ENCODE measurements around the gene IVD.
"Not testable (repeated sequence)": the region's sequence is repeated elsewhere in the genome, so short reads cannot be mapped to it uniquely, and the experiment has no call there.

Gene IVD

DNA sequence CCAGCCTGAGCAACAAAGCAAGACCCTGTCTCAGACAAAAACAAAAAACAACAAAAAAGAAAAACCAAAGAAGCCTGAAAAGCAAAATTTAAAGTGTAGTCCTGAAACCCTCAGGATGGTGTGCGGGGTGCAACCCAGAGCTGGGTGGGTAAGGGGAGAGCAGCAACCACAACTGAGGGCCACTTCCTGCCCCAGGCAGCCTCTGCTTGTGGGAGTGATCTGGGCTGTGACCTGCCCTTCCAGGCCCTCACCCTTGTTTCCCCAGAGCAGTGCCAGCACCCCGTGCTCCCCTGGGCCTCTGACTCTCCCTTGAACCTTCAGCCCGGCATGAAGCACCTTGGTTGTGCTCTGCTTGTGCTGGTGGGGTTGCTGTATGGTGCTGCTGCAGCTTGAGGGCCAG lies 48.3 kb downstream of the IVD start:
- DNase-seq (ENCODE audit: extremely low read depth in 1 of 2, low read depth in 1 of 2), result not testable (repeated sequence)

DNA sequence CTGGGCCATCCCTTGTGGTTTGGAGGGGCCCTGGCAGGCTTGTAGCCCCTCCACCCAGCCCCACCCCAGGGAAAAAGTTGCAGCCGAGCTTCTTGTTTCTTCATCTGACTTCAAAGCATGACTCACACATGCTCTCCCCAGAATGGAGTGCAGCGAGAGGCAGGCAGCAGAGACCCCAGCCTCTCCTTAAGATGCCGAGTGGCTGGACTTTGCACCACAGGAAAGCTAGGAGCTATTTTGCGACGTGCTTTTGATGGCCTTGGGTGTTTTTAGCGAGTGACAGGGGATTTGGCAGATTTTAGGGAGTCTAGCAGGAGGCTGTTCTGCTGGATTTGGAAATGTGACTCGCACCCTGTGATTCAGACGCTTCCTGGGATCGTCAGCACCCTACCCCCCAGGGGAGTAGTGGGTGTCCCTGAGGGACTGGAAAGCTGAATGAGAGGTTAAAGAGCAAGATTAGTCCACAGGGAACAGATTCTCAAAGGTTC lies 49.4 kb downstream of the IVD start:
- DNase-seq (ENCODE audit: extremely low read depth in 1 of 2, low read depth in 1 of 2), result no peak

DNA sequence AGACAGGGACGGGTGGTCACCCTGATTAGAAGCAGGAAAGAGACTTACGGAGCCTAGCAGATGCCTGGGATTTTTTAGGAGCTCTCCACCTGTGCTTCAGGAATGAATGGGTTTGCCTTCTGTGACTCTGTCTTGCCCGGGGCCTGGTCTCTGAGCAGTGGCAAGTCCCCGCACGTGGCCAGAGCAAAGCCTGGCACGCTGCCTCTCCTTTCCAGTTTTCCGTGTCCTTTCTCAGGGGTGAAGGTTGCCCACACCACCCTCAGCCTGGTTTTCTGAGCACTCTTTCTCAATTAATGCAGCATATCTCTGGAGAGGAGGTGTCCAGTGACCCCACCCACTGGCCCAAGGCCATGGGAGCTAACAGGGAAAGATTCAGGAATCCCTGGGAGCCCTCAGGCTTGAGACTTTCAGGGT lies 50.7 kb downstream of the IVD start:
- DNase-seq (ENCODE audit: extremely low read depth in 1 of 2, low read depth in 1 of 2), result no peak

DNA sequence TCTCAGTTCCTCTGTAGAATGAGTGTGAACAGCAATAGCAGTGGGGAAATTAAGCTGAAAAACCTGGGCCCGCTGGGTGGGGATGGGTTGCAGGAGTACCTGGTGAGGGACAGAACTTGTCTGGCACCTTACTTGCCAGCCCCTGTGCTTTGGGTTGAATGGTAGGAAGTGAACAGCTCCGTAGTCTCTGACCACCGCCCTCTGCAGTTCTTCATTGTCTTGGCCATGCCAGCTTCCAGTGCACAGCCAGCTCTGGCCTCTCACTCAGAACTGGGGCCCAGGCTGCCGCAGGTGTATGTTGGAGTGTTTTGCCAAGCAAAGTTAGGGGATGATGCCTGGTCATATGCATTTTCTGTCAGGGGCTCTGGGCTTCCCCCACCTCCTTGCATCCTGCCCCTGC lies 51.1 kb downstream of the IVD start:
- no peak for DNase-seq (ENCODE audit: extremely low read depth in 1 of 2, low read depth in 1 of 2)

DNA sequence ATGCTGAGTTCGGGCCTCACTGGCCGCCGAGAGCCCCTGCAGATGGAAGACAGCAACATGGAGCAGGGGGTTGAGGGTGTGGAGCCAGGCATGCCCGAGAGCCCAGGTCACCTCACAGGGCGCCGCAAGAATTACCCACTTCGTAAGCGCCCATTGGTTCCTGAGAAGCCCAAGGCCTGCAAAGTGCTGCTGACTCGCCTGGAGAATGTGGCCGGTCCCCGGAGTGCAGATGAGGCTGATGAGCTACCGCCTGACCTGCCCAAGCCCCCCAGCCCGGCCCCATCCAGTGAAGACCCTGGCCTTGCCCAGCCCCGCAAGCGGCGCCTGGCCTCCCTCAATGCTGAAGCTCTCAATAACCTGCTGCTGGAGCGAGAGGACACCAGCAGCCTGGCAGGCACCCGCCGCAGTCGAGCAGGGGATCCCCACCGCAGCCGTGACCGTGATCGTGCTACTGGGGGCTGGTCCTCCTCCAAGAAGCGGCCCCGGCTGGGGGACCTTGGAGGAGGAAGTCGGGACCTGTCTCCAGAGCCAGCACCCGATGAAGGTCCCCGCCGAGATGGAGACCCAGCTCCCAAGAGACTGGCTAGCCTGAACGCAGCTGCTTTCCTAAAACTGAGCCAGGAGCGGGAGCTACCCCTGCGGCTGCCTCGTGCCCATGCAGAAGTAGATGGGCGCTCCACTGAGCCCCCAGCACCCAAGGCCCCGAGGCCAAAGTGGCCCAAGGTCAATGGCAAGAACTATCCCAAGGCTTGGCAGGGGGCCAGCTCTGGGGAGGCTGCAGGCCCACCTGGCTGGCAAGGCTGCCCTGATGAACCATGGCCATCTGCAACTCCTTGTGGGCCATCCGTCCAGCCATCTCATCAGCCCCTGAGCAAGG lies 53.1 kb downstream of the IVD start:
- no peak for DNase-seq (ENCODE audit: extremely low read depth in 1 of 2, low read depth in 1 of 2)

DNA sequence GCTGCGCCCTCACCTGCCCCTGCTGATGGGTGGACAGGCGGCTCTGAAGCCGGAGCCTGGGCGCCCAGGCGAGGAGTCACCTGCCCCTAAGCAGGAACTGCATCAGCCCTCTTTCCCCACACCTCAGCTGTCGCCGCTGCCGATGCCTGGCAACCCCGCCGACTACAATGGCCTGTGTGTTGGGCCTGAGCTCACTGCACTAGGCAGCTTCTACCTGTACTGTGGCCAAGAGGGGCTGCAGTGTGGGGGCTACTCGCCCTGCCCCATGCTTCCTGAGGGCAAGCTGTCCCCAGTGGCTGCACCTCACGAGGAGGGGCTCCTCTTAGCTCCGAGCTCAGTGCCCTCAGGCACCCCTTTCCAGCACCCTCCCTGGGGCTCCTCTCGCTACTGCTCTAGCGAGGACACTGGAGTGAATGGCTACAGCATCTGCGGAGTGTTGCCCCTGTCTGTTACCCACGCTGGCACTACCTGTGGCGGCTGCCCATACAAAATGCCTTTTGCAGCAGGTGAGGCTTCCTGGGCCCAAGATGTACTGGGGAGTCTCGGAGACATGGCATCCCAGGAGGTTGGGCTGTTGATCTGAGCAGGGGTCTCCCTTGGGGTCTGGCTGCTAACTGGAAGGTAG lies 53.9 kb downstream of the IVD start:
- no peak for DNase-seq (ENCODE audit: extremely low read depth in 1 of 2, low read depth in 1 of 2)

DNA sequence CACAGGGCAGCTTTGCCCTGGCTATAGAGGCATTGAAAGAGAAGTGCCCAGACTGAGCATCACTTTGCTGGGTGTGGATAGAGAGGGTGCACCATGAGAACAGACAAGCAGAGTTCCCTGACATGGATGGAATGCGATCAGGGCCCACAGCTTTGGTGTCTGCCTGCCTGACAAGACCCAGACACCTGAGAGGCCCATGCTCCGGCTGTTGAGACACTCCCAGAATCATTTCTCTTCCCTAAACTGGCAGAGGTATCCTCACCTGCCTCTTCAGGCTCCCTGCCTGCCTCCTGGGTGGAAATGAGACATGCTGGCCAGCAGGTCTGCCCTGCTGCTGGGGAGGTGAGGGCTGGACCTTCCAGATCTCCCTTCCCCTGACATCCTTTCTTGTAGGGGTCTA lies 54.8 kb downstream of the IVD start:
- DNase-seq (ENCODE audit: extremely low read depth in 1 of 2, low read depth in 1 of 2), result no peak

DNA sequence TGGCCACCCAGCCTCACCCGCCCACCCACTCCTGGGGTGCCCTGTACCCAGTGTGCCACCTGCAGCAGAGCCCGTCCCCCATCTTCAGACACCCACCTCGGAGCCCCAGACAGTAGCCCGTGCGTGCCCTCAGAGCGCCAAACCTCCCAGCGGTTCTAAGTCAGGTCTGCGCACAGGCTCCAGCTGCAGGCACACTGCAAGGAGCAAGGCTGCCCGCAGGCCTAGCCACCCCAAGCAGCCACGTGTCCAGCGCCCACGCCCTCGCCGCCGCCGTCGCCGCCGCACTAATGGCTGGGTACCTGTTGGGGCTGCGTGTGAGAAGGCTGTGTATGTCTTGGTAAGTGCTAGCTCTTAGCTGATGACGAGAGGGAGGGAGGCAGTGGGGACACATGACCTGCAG lies 56.4 kb downstream of the IVD start:
- no peak for DNase-seq (ENCODE audit: extremely low read depth in 1 of 2, low read depth in 1 of 2)

DNA sequence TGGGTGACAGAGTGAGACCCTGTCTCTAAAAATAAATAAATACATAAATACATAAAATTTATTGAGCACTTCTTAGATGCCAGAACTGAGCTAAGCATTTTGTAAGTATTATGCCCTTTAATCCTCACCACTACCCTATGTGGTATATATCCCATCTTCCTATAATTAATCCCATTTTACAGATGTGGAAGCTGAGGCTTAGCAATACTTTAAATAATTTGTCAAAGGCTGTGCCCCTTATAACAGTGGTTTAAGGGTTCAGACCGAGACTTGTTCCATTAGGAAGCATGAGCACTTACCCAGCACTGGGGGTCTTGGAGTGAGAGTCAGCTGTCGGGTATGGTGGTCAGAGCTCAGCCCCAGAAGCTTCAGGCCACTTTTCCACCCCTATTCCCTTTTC lies 57.7 kb downstream of the IVD start:
- no peak for DNase-seq (ENCODE audit: extremely low read depth in 1 of 2, low read depth in 1 of 2)

DNA sequence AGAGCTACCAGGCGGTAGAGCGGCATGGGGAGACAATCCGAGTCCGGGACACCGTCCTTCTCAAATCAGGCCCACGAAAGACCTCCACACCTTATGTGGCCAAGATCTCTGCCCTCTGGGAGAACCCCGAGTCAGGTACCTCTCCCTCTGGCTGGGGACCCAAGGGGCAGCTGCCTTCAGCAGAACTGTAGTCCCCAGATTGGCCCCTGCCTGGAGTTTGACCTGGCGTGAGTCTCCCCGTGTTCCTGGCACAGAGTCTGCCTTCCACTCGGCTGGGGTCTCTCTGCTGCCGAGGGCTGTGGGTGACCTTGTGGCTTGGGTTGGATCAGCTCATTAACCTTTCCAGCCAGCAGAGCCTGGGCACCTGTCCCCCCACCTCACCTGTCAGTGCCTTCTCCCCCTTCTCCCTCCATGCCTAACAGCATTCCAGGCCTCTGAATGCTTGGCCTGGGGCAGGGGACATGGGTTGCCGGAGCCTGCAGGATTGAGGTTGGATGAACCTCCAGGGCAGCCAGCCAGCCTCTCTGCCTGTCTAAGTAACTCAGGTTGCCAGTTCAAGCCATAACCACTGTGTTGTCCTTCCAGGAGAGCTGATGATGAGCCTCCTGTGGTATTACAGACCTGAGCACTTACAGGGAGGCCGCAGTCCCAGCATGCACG lies 58.4 kb downstream of the IVD start:
- DNase-seq (ENCODE audit: extremely low read depth in 1 of 2, low read depth in 1 of 2), result no peak

DNA sequence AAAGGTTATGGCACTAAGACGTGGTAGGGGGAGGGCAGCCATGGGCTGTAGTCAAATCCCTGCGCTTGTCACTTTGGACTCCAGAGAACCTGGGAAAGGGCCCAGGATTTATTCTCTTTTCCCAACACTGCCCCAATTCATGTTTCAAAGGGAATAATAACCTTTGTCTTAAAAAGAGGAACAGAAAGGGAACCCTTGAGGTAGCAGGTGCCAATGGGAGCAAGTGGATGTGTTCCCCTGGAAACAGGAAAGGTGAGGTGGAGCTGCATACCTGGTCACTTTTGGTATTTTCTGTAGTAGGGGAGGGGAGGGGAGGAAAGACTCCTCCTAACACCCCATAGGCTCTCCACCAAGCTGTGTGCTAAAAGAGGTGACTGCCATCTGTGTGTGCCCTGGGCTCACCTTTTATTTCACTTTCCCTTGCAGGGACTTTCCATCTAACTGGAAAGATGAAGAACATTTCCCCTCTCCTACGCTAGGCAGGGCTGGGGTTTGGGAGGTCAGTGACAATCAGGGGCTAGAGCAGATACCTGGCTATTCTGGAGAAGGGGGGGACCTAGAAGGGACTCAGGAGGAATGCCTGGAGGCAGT lies 59.1 kb downstream of the IVD start:
- no peak for DNase-seq (ENCODE audit: extremely low read depth in 1 of 2, low read depth in 1 of 2)

DNA sequence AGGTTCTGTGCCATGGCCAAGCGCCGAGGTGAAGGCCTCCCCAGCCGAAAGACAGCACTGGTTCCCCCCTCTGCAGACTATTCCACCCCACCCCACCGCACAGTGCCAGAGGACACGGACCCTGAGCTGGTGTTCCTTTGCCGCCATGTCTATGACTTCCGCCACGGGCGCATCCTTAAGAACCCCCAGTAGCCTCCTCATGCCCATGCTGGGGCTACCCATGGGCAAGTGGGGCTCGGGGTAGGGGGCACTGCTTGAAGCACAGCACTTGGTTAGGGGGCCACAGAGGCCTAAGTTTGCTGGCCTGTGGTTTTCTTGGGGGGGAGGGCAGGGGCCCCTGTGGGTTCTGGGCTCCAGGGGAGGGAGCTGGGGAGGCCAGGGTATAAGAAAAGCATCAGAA lies 60.3 kb downstream of the IVD start:
- no peak for DNase-seq (ENCODE audit: extremely low read depth in 1 of 2, low read depth in 1 of 2)

DNA sequence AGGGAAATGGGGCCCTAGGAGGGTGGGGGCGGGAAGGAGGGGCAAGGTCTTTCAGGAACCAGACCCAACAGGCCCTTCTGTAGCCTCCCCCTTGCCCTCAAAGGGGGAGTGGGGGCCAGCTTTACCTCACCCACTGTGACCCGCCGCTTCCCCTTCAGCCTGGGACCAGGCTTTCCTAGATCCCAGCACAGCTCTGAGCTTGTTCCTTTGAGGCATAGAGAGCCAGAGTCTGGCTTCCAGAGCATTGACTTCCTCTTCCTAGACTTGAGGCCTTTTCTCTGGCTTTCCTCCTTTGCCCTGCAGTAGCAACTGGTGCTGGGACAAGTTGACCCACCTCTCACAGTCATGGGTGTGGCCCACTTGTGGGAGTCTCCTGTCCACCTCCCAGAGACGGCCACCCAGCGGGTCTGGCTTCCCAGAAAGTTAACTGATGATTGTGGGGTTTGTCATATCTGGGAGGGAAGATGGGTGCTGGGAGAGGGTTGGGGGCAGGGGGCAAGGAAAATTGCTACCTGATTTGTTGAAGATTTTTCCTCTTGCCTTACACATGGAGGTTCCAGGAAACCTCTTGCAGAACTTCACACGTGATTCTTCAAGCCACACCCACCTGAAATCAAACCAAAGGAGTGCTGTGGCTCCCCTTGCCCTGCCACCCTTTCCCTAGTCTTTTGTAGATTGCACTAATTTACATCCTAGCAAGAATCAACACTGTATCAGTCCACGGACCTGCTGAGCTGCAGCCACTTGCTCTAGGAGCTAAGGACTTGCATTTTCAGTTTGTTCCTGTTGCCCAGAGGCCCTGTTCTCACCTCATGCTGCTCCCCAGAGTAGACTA lies 61.0 kb downstream of the IVD start:
- DNase-seq (ENCODE audit: extremely low read depth in 1 of 2, low read depth in 1 of 2), result no peak

DNA sequence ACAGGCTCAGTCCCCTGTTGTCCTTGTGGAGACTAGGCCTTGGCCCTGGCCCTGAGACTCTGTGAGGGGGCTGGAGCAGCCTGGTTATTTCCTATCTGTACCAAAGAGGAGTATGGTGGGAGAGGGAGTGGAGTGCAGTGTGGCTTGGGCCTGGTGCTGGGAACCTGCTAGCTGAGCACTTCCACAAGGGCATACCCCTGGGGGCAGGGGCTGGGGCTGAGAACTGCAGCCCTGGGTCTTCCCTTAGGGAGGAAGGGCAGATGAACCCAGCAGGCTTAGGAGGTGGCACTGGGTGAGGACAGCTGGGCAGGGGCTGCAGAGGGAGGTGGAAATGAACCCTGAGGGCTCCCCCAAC lies 61.6 kb downstream of the IVD start:
- DNase-seq (ENCODE audit: extremely low read depth in 1 of 2, low read depth in 1 of 2), result no peak

DNA sequence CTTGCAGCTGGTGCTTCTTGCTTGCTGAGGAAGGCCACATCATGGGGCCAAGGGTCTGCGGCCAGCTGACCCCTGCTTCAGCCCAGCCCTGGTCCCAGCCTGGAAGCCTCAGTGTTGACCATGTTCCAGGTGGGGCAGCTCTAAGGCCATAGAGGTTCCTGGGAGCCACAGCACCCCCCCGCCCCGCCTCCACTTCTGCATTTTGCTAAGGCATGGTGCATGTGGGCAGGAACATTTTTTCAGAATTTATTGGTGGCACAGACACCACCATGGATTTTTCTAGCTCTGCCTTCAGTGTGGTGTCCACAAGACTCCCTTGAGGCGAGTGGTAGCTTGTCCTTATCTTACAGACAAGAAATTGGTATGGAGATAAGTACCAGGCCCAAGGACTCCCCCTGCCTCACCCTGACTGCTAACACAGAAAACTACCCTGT lies 63.3 kb downstream of the IVD start:
- DNase-seq (ENCODE audit: extremely low read depth in 1 of 2, low read depth in 1 of 2), result no peak

DNA sequence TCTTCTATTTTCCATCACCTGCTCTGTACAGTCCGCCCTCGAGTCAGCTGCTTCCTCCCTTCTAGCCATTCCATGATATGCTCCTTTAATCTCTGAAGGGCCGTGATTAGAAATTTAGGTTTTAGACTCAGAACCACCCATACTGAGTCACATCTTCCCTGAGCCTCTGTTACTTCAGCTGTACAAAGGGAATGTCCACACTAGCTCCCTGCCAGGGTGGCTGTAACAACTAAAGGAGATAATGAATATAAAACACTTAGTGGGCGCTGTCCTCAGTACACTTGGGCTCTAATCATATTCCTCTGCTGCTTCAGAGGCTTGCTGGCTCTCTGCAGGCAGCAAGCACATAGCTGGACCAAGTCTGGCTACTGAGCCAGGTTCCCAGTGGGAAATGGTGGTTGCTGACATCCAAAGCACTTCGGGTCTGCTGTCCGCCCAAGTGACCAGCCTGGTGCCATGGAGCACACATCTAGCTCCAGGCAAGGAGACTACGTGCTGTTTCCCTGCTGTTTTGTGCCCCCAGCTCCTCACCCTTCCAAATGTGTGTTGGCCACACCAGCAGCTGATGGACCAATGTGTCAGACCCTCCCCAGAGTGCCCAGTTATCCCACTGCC lies 64.3 kb downstream of the IVD start:
- no peak for DNase-seq (ENCODE audit: extremely low read depth in 1 of 2, low read depth in 1 of 2)

DNA sequence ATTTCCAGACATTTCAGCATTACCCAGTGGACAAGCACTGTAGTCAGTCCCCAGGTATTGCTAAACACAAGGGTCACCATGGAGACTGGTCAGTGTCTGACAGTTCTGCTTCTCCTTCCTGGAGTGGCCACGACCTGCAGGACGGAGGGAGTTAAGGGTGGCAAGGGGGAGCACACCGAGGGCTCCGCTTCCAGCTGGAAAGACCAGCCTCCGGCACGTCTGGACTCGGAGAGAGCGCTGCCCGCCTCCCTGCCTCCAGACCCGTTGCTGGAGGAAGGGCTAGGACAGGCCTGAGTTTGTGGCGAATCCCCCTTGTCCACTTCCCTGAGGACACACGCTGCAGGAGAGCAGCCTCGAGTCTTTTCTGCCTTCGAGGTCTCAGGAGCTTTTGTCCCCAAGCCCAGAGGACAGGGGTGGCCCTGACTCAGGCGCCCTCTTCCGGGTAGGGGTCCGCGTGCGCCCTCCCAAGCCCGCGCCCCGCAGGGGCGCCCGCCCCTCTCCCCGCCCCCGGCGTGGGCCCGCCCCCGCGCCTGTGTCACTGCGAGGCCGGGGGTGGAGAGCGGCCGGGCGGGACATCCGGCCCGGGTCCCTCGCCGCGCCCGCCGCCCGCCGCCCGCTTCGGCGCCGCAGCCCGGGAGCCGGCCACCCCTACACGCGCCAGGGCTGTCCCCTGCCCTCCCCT lies 65.0 kb downstream of the IVD start, which contains the start of gene CHST14:
Gene CHST14 (plus strand): TSS at position 562 of the 682 bp plus-strand sequence. CDS start 230 bp downstream, outside the sequence.
- DNase-seq (ENCODE audit: extremely low read depth in 1 of 2, low read depth in 1 of 2), result peak in 1 of 2 donors; percentile 22
